HUDEP-2 (cell line): Measurements from ENCODE around the gene RET.
A peak's percentile ranks its signal among the peaks of the same experiment; 100 is the strongest.
"Not testable (repeated sequence)": the region's sequence is repeated elsewhere in the genome, so short reads cannot be mapped to it uniquely, and the experiment has no call there.

ENCODE experiments used
- DNase-seq, 76 experiments: peaks; one replicate each; lab custom pipeline; 2025; ENCODE audit not compliant: unreplicated experiment in 76 of 76; lab: John Stamatoyannopoulos, UW

The RET gene

GRCh38 chr10:43076311-43076875 lies 476 bp upstream of the RET start:
- DNase-seq: no peak

DNA sequence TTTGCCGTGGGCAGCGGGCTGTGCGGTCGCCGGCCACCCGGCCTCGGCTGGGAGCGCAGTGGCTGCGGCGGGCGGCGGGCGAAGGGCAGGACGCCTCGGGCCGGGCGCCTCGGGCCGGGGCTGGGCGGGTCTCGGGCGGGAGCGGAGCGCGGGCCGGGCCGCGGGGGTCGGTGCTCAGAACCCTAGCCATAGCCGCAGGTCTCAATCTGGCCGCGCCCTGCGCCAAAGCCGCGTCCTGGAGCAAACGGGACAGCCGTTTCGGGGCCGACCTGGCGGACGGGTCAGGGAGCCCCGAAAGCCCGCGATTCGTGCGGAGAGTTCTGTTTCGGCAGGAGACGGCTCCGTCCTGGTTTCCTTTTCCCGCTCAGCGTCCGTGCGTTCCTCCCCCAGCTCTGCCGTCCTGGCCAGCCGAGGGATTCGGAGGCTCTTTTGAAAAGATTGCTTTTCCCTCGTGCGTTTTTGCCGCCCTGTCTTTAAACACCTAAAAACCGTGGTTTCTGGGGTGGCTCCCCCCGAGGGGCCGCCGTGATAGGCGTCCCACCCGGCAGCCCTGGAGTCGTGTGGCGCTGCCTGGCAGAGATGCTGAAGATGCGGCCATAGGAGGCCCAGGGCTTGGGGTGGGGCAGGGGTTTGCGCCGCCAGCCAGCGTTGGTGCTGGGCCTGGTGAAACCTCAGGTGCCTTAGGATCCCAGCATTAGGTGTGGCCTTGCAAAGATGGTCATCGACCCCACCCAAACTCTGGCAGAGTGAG lies 727 bp downstream of the RET start:
- no peak for DNase-seq

DNA sequence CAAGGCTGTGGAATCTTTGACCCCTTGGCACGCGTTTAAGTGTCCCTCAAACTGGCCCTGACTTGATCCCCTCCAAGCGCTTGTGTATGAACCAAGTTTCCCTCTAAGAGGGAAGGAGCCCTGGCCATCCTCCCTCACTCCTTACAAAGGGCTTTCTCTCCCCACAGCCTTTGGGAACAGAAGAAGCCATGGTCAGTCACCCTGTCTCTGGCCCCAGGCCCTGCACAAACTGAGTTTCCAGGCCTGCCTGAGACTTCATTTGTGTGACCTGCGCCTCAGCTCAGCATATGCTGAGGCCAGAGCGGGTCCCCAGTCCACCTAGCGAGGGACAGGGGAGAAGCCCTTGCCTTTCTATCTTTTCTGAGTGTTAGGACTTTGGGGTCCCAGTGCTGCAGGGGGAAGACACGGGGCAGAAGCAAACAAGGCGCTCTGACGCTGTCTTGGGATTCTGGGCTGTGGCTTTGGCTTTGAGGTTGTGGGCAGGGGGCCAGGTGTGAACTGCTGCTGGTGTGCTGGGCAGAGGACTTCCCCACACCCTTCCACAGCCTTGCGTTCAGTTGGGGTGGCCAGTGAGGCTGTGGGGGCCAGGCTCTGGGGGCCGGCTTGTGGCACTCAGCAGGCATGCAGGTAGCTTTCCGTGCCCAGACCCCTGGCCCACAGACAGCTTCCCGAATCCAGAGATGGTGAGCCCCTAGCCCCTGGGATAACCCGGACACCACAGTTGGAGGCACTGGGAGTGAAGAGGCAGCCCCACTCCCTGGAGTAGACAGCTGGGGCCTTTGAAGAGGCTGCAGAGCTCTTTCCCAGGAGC lies 1.5 kb downstream of the RET start:
- DNase-seq: no peak

DNA sequence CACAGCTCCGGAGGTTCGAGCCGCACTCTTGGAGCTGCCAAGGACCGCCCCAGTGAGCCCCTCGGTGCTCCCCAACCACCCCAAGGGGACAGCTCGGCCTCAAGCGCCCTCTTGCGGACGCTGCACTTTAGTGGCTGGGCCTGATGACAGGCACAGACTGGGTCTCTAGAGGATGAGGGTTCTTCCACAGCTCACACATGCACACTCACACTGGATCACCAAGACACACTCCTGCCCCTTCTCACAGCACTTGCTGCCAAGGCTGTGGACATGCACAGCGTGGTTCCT lies 2.1 kb downstream of the RET start:
- DNase-seq: peak in 17 of 76 experiments; percentile 5 to 43 (median 11)

GRCh38 chr10:43079856-43080255 lies 3.0 kb downstream of the RET start:
- no peak for DNase-seq

GRCh38 chr10:43082087-43082486 lies 5.2 kb downstream of the RET start:
- no peak for DNase-seq

DNA sequence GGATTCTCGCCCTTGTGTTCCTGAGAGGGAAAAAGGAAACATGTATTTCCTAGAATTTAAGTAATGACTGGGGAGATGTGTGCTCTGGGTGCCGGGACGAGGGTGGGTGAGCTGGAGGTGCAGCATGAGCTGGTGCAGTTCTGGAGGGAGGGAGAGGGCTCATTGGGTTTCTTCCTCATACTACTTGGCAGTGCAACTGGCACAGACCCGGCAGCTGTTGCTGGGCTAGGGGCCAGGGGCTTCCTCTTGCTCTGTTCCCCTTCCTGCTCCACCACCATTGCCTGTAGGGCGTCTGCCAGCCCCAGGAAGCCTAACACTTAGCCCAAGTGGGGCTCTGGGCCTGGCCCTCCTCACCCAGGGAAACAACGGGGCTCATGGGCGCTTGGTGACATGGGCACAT lies 5.9 kb downstream of the RET start:
- no peak for DNase-seq

DNA sequence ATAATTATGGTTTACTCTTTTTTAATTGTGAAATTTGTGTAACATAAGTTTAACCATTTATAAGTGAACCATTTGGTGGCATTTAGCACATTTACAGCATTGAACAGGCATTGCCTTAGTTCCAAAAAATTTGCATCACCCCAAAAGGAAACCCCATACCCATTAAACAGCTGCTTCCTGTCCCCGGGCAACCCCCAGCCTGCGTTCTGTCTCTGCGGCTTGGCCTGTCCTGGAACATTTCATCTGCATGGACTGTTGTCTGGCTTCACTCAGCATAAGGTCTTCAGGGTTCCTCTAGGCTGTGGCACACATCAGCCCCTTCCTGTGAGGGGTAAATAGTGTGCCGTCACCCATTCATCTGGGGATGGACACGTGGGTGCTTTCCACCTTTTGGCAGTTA lies 6.9 kb downstream of the RET start:
- DNase-seq: no peak

DNA sequence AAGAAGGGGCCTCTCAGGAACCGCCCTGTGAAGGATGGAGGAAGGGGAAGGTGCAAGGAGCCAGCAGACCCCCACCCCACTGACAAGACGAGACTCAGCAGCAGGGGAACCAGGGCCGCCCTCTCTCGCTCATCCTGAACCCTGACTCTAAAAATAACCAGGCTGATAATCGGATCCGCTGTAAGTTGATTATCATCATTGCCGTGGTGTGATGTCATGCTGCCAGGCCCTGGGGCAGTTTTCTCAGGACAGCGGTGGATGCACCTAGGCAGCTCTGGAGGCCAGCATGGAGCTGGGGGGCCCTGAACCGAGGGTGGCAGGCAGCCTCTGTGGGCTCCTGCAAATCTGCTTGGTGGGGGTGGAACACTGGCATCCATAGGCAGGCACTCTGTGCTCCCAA lies 7.9 kb downstream of the RET start:
- no peak for DNase-seq

- DNase-seq: no peak
Measured at GRCh38 chr10:43086321-43086942, 9.6 kb downstream of the RET start.

GRCh38 chr10:43089519-43089918 lies 12.7 kb downstream of the RET start:
- no peak for DNase-seq

DNA sequence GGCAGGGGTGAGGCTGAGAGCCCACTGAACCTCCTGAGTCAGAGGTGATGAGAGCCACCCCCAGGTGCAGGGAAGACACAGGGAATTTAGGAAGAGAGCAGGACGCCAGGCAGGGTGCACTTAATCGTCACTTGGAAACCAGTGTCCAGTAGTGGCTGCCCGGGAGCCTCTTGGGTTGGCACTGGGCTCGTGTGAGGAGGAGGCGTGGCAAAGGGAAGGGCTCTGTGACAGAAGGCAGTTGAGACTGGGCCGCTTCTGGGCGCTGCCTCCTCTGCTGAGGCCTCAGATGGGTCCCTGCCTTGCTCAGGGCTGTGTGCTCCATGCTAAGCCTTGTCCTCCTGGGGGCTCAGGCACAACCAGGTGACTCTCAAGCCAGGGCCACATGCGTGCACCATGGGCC lies 13.3 kb downstream of the RET start:
- no peak for DNase-seq

GRCh38 chr10:43090664-43091063 lies 13.8 kb downstream of the RET start:
- no peak for DNase-seq

- DNase-seq: no peak
Measured at GRCh38 chr10:43091846-43092245, 15.0 kb downstream of the RET start.

DNA sequence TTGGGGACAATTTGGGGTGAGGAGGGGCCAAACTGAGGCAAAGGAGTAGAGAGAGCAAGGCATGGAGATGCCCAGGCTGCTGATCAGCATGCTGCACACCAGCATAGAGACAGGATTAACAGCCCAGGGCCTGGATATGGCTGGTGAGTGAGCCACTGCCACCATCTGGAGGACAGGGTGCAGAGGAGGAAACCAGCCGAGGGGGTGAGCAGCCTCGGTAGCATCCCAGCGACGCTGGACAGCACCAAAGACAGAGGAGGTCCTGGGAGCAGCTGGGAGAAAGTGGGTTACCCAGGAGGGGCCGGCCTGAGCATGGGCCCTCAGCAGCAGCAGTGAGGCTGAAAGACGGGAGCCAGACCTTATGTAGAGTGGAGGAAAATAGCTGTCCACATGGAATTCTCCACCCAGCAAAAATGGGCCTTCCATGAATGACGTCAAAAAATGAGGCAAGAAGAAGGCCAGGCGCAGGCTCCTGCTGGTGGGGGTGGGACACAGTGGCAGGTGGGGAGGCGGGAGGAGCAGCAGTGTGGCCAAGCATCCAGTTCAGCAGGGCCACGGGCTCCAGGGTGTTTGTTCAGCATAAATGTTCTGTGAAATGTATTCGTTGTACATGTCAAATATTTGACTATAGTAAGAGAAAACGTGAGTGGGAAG lies 16.7 kb downstream of the RET start:
- DNase-seq: peak in 2 of 76 experiments; percentile 5 to 8

- DNase-seq: no peak
Measured at GRCh38 chr10:43094085-43094484, 17.2 kb downstream of the RET start.

DNA sequence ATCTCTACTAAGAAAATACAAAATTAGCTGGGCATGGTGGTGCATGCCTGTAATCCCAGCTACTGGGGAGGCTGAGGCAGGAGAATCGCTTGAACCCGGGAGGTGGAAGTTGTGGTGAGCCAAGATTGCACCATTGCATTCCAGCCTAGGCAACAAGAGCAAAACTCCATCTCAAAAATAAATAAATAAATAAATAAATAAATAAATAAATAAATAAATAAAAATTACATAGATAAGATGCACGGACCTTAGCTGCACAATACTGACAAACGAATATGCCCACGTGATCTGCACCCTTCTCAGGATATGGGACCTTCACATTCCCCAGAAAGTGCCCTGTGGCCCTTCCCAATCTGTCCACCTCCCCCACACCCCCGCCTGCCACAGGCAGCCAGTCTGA lies 22.5 kb downstream of the RET start:
- DNase-seq: not testable (repeated sequence)

DNA sequence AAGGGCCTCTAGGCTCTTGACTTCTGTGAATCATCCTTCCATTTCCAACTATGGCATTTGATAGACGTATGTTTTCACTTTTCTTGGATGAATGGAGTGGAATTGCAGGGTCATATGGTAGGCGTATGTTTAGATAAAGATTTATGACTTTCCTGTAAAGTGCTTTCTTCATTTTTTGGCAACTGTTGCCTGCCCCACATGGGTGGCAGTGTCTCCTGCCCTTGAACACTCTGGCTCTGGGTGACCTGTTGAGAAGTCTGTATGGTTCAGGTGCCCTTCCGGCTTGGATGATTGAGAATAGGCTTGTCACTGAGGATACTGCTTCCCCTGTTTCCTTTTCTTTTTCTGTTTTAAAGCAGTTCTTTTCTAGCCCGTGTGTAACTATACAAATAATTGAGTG lies 23.1 kb downstream of the RET start:
- DNase-seq: no peak

DNA sequence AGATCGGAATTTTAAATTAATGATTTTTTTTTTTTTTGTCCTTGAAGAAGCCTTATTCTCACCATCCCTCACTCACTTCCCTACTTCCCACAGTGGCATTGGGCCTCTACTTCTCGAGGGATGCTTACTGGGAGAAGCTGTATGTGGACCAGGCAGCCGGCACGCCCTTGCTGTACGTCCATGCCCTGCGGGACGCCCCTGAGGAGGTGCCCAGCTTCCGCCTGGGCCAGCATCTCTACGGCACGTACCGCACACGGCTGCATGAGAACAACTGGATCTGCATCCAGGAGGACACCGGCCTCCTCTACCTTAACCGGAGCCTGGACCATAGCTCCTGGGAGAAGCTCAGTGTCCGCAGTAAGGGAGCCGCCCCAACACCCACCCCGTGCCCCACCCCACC lies 23.5 kb downstream of the RET start:
- DNase-seq: no peak

DNA sequence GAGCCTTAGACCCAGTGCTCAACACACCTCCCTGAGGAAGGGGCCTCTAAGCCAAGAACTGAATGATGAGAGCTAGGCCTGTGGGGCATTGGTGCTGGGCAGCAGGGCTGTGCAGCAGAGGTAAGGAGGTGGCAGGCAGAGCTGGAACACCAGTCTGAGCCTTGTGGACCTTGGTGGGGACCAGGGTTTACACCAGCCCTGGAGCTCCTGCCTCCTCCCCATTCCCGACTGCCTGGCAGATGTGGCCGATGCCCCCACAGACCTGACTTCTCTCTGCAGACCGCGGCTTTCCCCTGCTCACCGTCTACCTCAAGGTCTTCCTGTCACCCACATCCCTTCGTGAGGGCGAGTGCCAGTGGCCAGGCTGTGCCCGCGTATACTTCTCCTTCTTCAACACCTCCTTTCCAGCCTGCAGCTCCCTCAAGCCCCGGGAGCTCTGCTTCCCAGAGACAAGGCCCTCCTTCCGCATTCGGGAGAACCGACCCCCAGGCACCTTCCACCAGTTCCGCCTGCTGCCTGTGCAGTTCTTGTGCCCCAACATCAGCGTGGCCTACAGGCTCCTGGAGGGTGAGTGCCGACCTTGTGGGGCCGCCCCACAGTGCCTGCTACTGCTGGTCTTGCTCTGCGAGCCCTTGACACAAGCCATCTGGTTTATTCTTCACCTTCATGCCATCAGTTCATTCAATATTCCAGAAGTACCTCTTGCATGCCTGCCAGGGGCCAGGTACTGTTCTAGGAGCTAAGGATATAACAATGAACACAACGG lies 25.4 kb downstream of the RET start:
- DNase-seq: no peak
